H9 (cell line): ENCODE measurements around the gene NKAIN2. TPM values are rescaled to one million over a fixed set of nuclear protein-coding genes. Genes with fewer than 3 reads are reported as not detected.

Source experiments
- DNase-seq: peaks from one replicate; pipeline ENCODE4 v3.0.0-alpha.2; 2017
- H2AFZ ChIP-seq: one replicate; pipeline ENCODE4 v1.6.1; 2013; ENCODE audit warnings: mild to moderate bottlenecking, low read length, control low read depth, moderate library complexity
- H2AK5ac ChIP-seq: 2 replicates; pipeline ENCODE4 v1.6.1; 2013; ENCODE audit warnings: low read length, control low read depth, mixed read lengths; ENCODE audit not compliant: insufficient read length
- H2BK120ac ChIP-seq: one replicate; pipeline ENCODE4 v1.6.1; 2013; ENCODE audit warnings: low read depth, mild to moderate bottlenecking, low read length, control low read depth, inconsistent platforms; ENCODE audit not compliant: poor library complexity, severe bottlenecking
- H2BK12ac ChIP-seq: 2 replicates; pipeline ENCODE4 v1.6.1; 2013; ENCODE audit warnings: low read length, control low read depth, mixed read lengths, low read depth; ENCODE audit not compliant: insufficient read length
- H2BK15ac ChIP-seq: 2 replicates; pipeline ENCODE4 v1.6.1; 2013; ENCODE audit warnings: low read depth, low read length, control low read depth
- H2BK20ac ChIP-seq: one replicate; pipeline ENCODE4 v1.6.1; 2013; ENCODE audit warnings: low read depth, mild to moderate bottlenecking, low read length, control low read depth, inconsistent platforms; ENCODE audit not compliant: poor library complexity, severe bottlenecking
- H2BK5ac ChIP-seq: 2 replicates; pipeline ENCODE4 v1.6.1; 2013; ENCODE audit warnings: low read length, control low read depth, mixed read lengths; ENCODE audit not compliant: insufficient read length
- H3K14ac ChIP-seq: 2 replicates; pipeline ENCODE4 v1.6.1; 2013; ENCODE audit warnings: low read length, control low read depth; ENCODE audit not compliant: insufficient read depth
- H3K18ac ChIP-seq: 2 replicates; pipeline ENCODE4 v1.6.1; 2013; ENCODE audit warnings: low read depth, mild to moderate bottlenecking, mixed read lengths, low read length, control low read depth; ENCODE audit not compliant: insufficient read length
- H3K23ac ChIP-seq: 2 replicates; pipeline ENCODE4 v1.6.1; 2013; ENCODE audit warnings: low read length, control low read depth, mixed read lengths, low read depth; ENCODE audit not compliant: insufficient read length
- H3K23me2 ChIP-seq: 2 replicates; pipeline ENCODE4 v1.6.1; 2013; ENCODE audit warnings: low read depth, mild to moderate bottlenecking, mixed read lengths, low read length, control low read depth; ENCODE audit not compliant: insufficient read length, poor library complexity, severe bottlenecking
- H3K27ac ChIP-seq: 2 replicates; pipeline ENCODE4 v1.5.1; 2013; ENCODE audit warnings: low read length, control low read depth, mixed read lengths, low read depth; ENCODE audit not compliant: insufficient read length
- H3K27me3 ChIP-seq: 2 replicates; pipeline ENCODE4 v1.6.1; 2013; ENCODE audit warnings: low read length, control low read depth, inconsistent platforms; ENCODE audit not compliant: insufficient read depth
- H3K4ac ChIP-seq: 2 replicates; pipeline ENCODE4 v1.6.1; 2013; ENCODE audit warnings: low read depth, mild to moderate bottlenecking, control low read depth, inconsistent platforms, low read length, moderate library complexity
- H3K4me1 ChIP-seq: 2 replicates; pipeline ENCODE4 v1.6.1; 2013; ENCODE audit warnings: low read length, control low read depth, inconsistent platforms; ENCODE audit not compliant: insufficient read depth
- H3K4me2 ChIP-seq: 2 replicates; pipeline ENCODE4 v1.6.1; 2013; ENCODE audit warnings: low read length, control low read depth, mixed read lengths; ENCODE audit not compliant: insufficient read length, insufficient read depth
- H3K56ac ChIP-seq: 2 replicates; pipeline ENCODE4 v1.6.1; 2013; ENCODE audit warnings: low read depth, mild to moderate bottlenecking, mixed read lengths, low read length, control low read depth; ENCODE audit not compliant: insufficient read length
- H3K79me1 ChIP-seq: 2 replicates; pipeline ENCODE4 v1.6.1; 2013; ENCODE audit warnings: low read depth, mild to moderate bottlenecking, moderate library complexity, low read length, control low read depth, inconsistent platforms; ENCODE audit not compliant: insufficient read depth, poor library complexity, severe bottlenecking
- H3K79me2 ChIP-seq: 2 replicates; pipeline ENCODE4 v1.6.1; 2013; ENCODE audit warnings: low read length, control low read depth, inconsistent platforms; ENCODE audit not compliant: insufficient read depth
- H3K9ac ChIP-seq: 2 replicates; pipeline ENCODE4 v1.6.1; 2013; ENCODE audit warnings: low read length, control low read depth, mixed read lengths; ENCODE audit not compliant: insufficient read length; ENCODE audit errors: extremely low read depth
- H3K9me3 ChIP-seq: one replicate; pipeline ENCODE4 v1.6.1; 2013; ENCODE audit warnings: low read depth, low read length, inconsistent platforms; ENCODE audit not compliant: control insufficient read depth
- H3T11ph ChIP-seq: one replicate; pipeline ENCODE4 v1.6.1; 2013; ENCODE audit warnings: mild to moderate bottlenecking, low read length, control low read depth, inconsistent platforms
- H4K20me1 ChIP-seq: one replicate; pipeline ENCODE4 v1.6.1; 2013; ENCODE audit not compliant: control insufficient read depth, insufficient read length, insufficient read depth
- H4K5ac ChIP-seq: 2 replicates; pipeline ENCODE4 v1.6.1; 2013; ENCODE audit warnings: low read depth, mild to moderate bottlenecking, mixed read lengths, low read length, control low read depth; ENCODE audit not compliant: insufficient read length
- H4K8ac ChIP-seq: replicated peaks from 2 replicates; pipeline ENCODE4 v1.6.1; 2013; ENCODE audit warnings: low read length, control low read depth, mixed read lengths, low read depth; ENCODE audit not compliant: insufficient read length
- H4K91ac ChIP-seq: 2 replicates; pipeline ENCODE4 v1.6.1; 2013; ENCODE audit warnings: low read depth, mild to moderate bottlenecking, moderate library complexity, mixed read lengths, low read length, control low read depth; ENCODE audit not compliant: insufficient read length
- H3K27ac Mint-ChIP-seq, 3 experiments: 2 replicates in 2 of 3; 3 replicates in 1 of 3; pipeline ENCODE4 v1.8.0; 2020 to 2021; ENCODE audit warnings: mixed read lengths in 3 of 3, mild to moderate bottlenecking in 1 of 3, moderate library complexity in 1 of 3
- H3K27me3 Mint-ChIP-seq: 2 replicates; pipeline ENCODE4 v1.8.0; 2021; ENCODE audit warnings: low read depth, mild to moderate bottlenecking, moderate library complexity, mixed read lengths
- H3K36me3 Mint-ChIP-seq, 3 experiments: 2 replicates in 2 of 3; 3 replicates in 1 of 3; pipeline ENCODE4 v1.8.0; 2020 to 2021; ENCODE audit warnings: low read depth in 3 of 3, mixed read lengths in 3 of 3; ENCODE audit not compliant: insufficient read depth in 1 of 3
- H3K4me1 Mint-ChIP-seq, 2 experiments: 2 replicates each; pipeline ENCODE4 v1.8.0; 2020; ENCODE audit warnings: mixed read lengths in 2 of 2
- H3K4me3 Mint-ChIP-seq, 2 experiments: 2 replicates in 1 of 2; 3 replicates in 1 of 2; pipeline ENCODE4 v1.8.0; 2020 to 2021; ENCODE audit warnings: mild to moderate bottlenecking in 2 of 2, mixed read lengths in 2 of 2, moderate library complexity in 1 of 2
- H3K9me3 Mint-ChIP-seq, 2 experiments: 2 replicates in 1 of 2; 3 replicates in 1 of 2; pipeline ENCODE4 v1.8.0; 2020; ENCODE audit warnings: mild to moderate bottlenecking in 2 of 2, mixed read lengths in 2 of 2, moderate library complexity in 1 of 2
- CTCF ChIP-seq: fragments of 200-600 bp; sonication (generic); conservative IDR thresholded peaks from 3 replicates; pipeline ENCODE4 v1.8.0; 2021; ENCODE audit warnings: antibody characterized with exemption, mild to moderate bottlenecking
- WGBS: extraction: QIAGEN DNeasy Blood & Tissue Kit; methylation state at CpG from one replicate; pipeline ENCODE4 v1.1.7; 2013; ENCODE audit warnings: missing lambda C conversion rate, low lambda C conversion rate, mixed read lengths; ENCODE audit not compliant: insufficient read length; ENCODE audit errors: extremely low coverage; 5-methylcytosine and 5-hydroxymethylcytosine counted together
- total RNA-seq: library from RNA; stranded (reverse); gene quantifications from 2 replicates; pipeline ENCODE4 v1.2.1, GENCODE V29; 2021

Gene NKAIN2
- total RNA-seq, 1 experiment from 2014 or later = 0.17 TPM

- WGBS = no CpG with 5 or more reads among the region's 2 CpGs
- no peak overlapping the region for H3K27ac Mint-ChIP-seq
Observed at GRCh38 chr6:124792386-124792785, 988.7 kb downstream of the NKAIN2 start.

More at GRCh38 chr6:124792386-124792785, 988.7 kb downstream of the NKAIN2 start:
- no peak overlapping the region for H2BK5ac ChIP-seq
- H3K56ac ChIP-seq = no peak overlapping the region
- no peaks in the 10 kb centered on the region for H3K9me3 ChIP-seq
- H2BK15ac ChIP-seq = no peak overlapping the region
- H3K14ac ChIP-seq = no peak overlapping the region
- H3T11ph ChIP-seq = no peak overlapping the region
- Mint-ChIP-seq H3K27me3 (no peaks in the 10 kb centered on the region), H3K4me1 (peaks cover 0 to 5% of the 10 kb centered on the region in 2 experiments; a peak in 1 of 4 replicates), H3K9me3 (no peaks in the 10 kb centered on the region), H3K36me3 (no peaks in the 10 kb centered on the region), H3K4me3 (no peak overlapping the region)
- H3K4me2 ChIP-seq = no peak overlapping the region
- H3K23ac ChIP-seq = no peak overlapping the region
- no peak overlapping the region for H4K5ac ChIP-seq
- no peak overlapping the region for H3K27ac ChIP-seq
- H3K79me1 ChIP-seq = no peaks in the 10 kb centered on the region
- H4K91ac ChIP-seq = no peak overlapping the region
- no peak overlapping the region for H2AK5ac ChIP-seq
- no peaks in the 10 kb centered on the region for H3K79me2 ChIP-seq
- no peaks in the 10 kb centered on the region for H3K27me3 ChIP-seq
- H2BK120ac ChIP-seq = no peak overlapping the region
- no peak overlapping the region for H3K4ac ChIP-seq
- H3K4me1 ChIP-seq = no peaks in the 10 kb centered on the region
- H4K20me1 ChIP-seq = no peaks in the 10 kb centered on the region
- H3K23me2 ChIP-seq = no peaks in the 10 kb centered on the region
- no peak overlapping the region for H2AFZ ChIP-seq
- TF ChIP-seq CTCF = no peak
- H4K8ac ChIP-seq = no peak overlapping the region
- H2BK12ac ChIP-seq = no peak overlapping the region
- DNase-seq = no peak
- no peak overlapping the region for H3K18ac ChIP-seq
- no peak overlapping the region for H2BK20ac ChIP-seq
- H3K9ac ChIP-seq = no peak overlapping the region
